Neutrophil (primary cell): Measurements from ENCODE around the gene KRAS.

Experiments
- H3K27ac ChIP-seq: fragments of 200-600 bp; sonication (generic); 2 replicates; pipeline ENCODE4 v1.5.1; 2016; ENCODE audit warnings: mild to moderate bottlenecking, moderate library complexity
- H3K27me3 ChIP-seq: fragments of 200-600 bp; sonication (generic); 2 replicates; pipeline ENCODE4 v1.6.0; 2016; ENCODE audit warnings: mild to moderate bottlenecking
- H3K36me3 ChIP-seq: fragments of 200-600 bp; sonication (generic); 2 replicates; pipeline ENCODE4 v1.5.1; 2017
- H3K4me1 ChIP-seq, 2 experiments: fragments of 200-600 bp in 1 of 2; sonication (generic) in 1 of 2; 1 replicate in 1 of 2; 2 replicates in 1 of 2; pipeline versions ENCODE4 v1.5.1 to v1.6.1; 2013 to 2016; ENCODE audit warnings: low read depth in 1 of 2, low read length in 1 of 2, mild to moderate bottlenecking in 1 of 2, moderate library complexity in 1 of 2; ENCODE audit not compliant: control insufficient read depth in 1 of 2, insufficient read depth in 1 of 2
- H3K4me3 ChIP-seq, 2 experiments: fragments of 200-600 bp in 1 of 2; sonication (generic) in 1 of 2; 1 replicate in 1 of 2; 2 replicates in 1 of 2; pipeline ENCODE4 v1.5.1; 2013 to 2016; ENCODE audit warnings: low read depth in 1 of 2, low read length in 1 of 2, mild to moderate bottlenecking in 1 of 2, moderate library complexity in 1 of 2
- H3K9me3 ChIP-seq: fragments of 200-600 bp; sonication (generic); 2 replicates; pipeline ENCODE4 v1.5.1; 2016
- CTCF ChIP-seq: fragments of 200-600 bp; sonication (generic); IDR thresholded peaks from 2 replicates; pipeline ENCODE4 v1.5.1; 2016; ENCODE audit warnings: antibody characterized with exemption

Gene KRAS

DNA sequence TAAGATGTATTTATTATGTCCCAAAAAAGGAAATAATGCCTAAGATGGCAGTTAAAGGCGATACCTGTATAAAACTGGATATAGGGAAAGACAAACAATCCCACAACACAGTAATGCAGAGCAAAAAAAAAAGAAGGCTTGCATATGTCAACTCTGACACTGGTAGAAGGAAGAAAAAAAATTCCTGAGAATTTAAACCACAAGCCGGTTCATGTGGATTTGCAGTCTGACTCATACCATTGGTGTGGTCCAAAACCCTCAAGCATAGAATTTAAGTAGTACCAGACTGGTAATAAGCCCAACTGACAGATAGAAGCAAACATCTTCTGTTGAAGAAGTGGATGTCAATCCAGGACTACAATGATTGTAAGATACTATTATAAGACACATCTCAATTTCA, 62.9 kb downstream of the KRAS start:
- Histone ChIP-seq H3K27ac (no peak overlapping the region), H3K9me3 (no peaks in the 10 kb centered on the region), H3K36me3 (no peaks in the 10 kb centered on the region), H3K27me3 (no peaks in the 10 kb centered on the region), H3K4me3 (no peak overlapping the region), H3K4me1 (no peaks in the 10 kb centered on the region)
- TF ChIP-seq CTCF, result no peak

DNA sequence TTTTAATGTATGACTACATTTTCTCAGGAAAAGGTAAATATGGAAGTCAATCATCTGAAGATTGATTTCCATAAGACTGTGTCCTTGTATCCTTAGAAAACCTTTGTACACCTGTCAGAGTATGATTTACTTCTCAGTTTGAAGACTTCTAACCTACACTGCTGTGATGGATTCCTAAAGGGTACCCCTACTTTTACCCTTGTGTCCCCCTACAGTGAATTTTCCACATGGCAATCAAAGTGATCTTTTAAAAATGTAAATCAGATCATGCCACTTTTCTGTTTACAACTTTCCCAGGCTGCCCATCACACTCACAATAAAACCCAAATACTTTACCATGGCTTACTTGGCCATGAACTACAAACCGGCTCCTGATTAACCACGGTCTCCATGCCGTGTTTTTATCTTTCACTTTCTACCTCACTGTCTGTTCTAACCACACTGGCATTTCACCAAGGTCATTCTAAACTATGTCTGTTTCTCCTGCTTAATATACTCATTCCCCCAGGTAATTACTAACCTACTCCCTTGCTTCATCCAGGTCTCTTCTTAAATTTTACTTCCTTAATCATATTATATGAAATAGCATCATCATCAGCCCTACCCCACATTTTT, 63.8 kb downstream of the KRAS start:
- no peaks in the 10 kb centered on the region for H3K36me3 ChIP-seq
- H3K9me3 ChIP-seq, result no peaks in the 10 kb centered on the region
- H3K4me1 ChIP-seq, result no peaks in the 10 kb centered on the region
- no peak for TF ChIP-seq CTCF
- H3K4me3 ChIP-seq, result no peak overlapping the region
- H3K27me3 ChIP-seq, result no peaks in the 10 kb centered on the region
- H3K27ac ChIP-seq, result no peak overlapping the region

- no peaks in the 10 kb centered on the region for H3K27me3 ChIP-seq
- no peak overlapping the region for H3K27ac ChIP-seq
- H3K4me1 ChIP-seq, result no peaks in the 10 kb centered on the region
- H3K4me3 ChIP-seq, result no peak overlapping the region
- no peaks in the 10 kb centered on the region for H3K36me3 ChIP-seq
- no peaks in the 10 kb centered on the region for H3K9me3 ChIP-seq
- TF ChIP-seq CTCF, result no peak
Observed at GRCh38 chr12:25186038-25186787, 64.5 kb downstream of the KRAS start.

DNA sequence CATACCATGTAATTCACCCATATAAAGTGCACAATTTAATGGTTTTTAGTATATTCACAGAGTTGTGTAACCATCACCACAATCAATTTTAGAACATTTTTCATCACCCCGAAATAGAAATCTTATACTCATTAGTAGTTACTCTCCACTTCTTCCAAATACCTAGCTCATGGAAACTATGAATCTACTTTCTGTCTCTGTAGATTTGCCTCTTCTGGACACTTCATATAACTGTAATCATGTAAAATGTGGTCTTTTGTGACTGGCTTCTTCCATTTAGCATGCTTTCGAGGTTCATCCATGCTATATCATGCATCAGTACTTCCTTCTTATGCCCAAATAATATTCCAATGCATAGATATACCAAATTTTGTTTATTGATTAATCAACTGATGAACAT, 66.6 kb downstream of the KRAS start:
- H3K27ac ChIP-seq, result no peak overlapping the region
- no peak for TF ChIP-seq CTCF
- no peaks in the 10 kb centered on the region for H3K36me3 ChIP-seq
- no peaks in the 10 kb centered on the region for H3K4me1 ChIP-seq
- H3K4me3 ChIP-seq, result no peak overlapping the region
- H3K9me3 ChIP-seq, result no peaks in the 10 kb centered on the region
- no peaks in the 10 kb centered on the region for H3K27me3 ChIP-seq

DNA sequence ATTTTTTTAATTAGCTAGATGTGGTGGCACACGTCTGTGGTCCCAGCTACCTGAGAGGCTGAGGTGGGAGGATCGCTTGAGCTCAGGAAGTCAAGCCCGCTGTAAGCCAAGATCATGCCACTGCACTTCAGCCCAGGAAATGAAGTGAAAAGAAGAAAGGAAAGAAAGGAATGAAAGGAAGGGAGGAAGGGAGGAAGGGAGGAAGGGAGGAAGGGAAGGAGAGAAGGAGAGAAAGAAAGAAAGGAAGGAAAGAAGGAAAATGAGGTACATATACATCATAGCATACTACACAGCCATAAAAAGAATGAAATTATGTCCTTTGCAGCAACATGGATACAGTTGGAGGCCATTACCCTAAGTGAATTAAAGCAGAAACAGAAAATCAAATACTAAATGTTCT, 68.0 kb downstream of the KRAS start:
- no peaks in the 10 kb centered on the region for H3K36me3 ChIP-seq
- H3K27me3 ChIP-seq, result no peaks in the 10 kb centered on the region
- H3K27ac ChIP-seq, result no peak overlapping the region
- H3K9me3 ChIP-seq, result no peaks in the 10 kb centered on the region
- no peaks in the 10 kb centered on the region for H3K4me1 ChIP-seq
- no peak overlapping the region for H3K4me3 ChIP-seq
- TF ChIP-seq CTCF, result no peak
